CD4-positive, alpha-beta T cell treated with Interleukin-10 for 1 hour (primary cell): ENCODE results near the gene TRIB2.

ENCODE experiments used
- DNase-seq: peaks from one replicate; pipeline ENCODE4 v3.0.0-alpha.2; 2020

Gene TRIB2

GRCh38 chr2:12701786-12702167, 15.0 kb upstream of the TRIB2 start:
- no peak for DNase-seq

- no peak for DNase-seq
Observed at GRCh38 chr2:12702168-12703121, 14.3 kb upstream of the TRIB2 start.

- no peak for DNase-seq
Observed at GRCh38 chr2:12704378-12704777, 12.4 kb upstream of the TRIB2 start.

GRCh38 chr2:12705230-12705629, 11.5 kb upstream of the TRIB2 start:
- no peak for DNase-seq

GRCh38 chr2:12705742-12706141, 11.0 kb upstream of the TRIB2 start:
- DNase-seq, result no peak

- no peak for DNase-seq
Observed at GRCh38 chr2:12708508-12709206, 8.1 kb upstream of the TRIB2 start.

- peak; percentile 71 for DNase-seq
Observed at GRCh38 chr2:12709207-12709522, 7.6 kb upstream of the TRIB2 start.

- peak; percentile 25 for DNase-seq
Observed at GRCh38 chr2:12710301-12710700, 6.4 kb upstream of the TRIB2 start.

- DNase-seq, result no peak
Observed at GRCh38 chr2:12711339-12711738, 5.4 kb upstream of the TRIB2 start.

- DNase-seq, result no peak
Observed at GRCh38 chr2:12712881-12713280, 3.9 kb upstream of the TRIB2 start.

- no peak for DNase-seq
Observed at GRCh38 chr2:12714391-12715221, 2.1 kb upstream of the TRIB2 start.

GRCh38 chr2:12715258-12716031, 1.3 kb upstream of the TRIB2 start:
- DNase-seq, result no peak

- peak; percentile 86 for DNase-seq
Observed at GRCh38 chr2:12716032-12716281, 779 bp upstream of the TRIB2 start.

- peak; percentile 70 for DNase-seq
Observed at GRCh38 chr2:12717191-12718014, 667 bp downstream of the TRIB2 start.

GRCh38 chr2:12718015-12718671, 1.4 kb downstream of the TRIB2 start:
- peak; percentile 39 for DNase-seq

GRCh38 chr2:12718711-12719399, 2.1 kb downstream of the TRIB2 start:
- peak; percentile 29 for DNase-seq

- no peak for DNase-seq
Observed at GRCh38 chr2:12719400-12720277, 2.9 kb downstream of the TRIB2 start.

GRCh38 chr2:12720278-12720620, 3.5 kb downstream of the TRIB2 start:
- DNase-seq, result no peak

GRCh38 chr2:12720754-12721378, 4.1 kb downstream of the TRIB2 start:
- no peak for DNase-seq
